WTC11 (cell line): Measurements from ENCODE around the gene OAS2. TPM values are rescaled to one million over a fixed set of nuclear protein-coding genes. Genes with fewer than 3 reads are reported as not detected.

Experiments
- ATAC-seq: fragments of 200-7000 bp; cut with Tn5 transposase; 2 replicates; pipeline ENCODE4 v1.10.0; 2021; ENCODE audit warnings: mild to moderate bottlenecking, moderate library complexity
- CTCF ChIA-PET: fragments of 300-600 bp; sonication (Branson Sonifier 250); formaldehyde crosslinking; loops from one replicate; lab custom pipeline; 2021; ENCODE audit warnings: antibody characterized with exemption; lab: Charles Lee
- POLR2A ChIA-PET: fragments of 350-600 bp; sonication (Branson Sonifier 250); formaldehyde crosslinking; loops from one replicate; lab custom pipeline; 2021; ENCODE audit warnings: antibody characterized with exemption; lab: Charles Lee
- DNase-seq: peaks from one replicate; pipeline ENCODE4 v3.0.0; 2021; ENCODE audit warnings: low spot score
- H3K27ac Mint-ChIP-seq: 2 replicates; pipeline ENCODE4 v1.8.0; 2021; ENCODE audit warnings: mixed read lengths
- H3K27me3 Mint-ChIP-seq: 2 replicates; pipeline ENCODE4 v1.8.0; 2021; ENCODE audit warnings: low read depth, mild to moderate bottlenecking, moderate library complexity, mixed read lengths
- H3K36me3 Mint-ChIP-seq: 2 replicates; pipeline ENCODE4 v1.8.0; 2021; ENCODE audit warnings: mixed read lengths
- H3K4me1 Mint-ChIP-seq: 2 replicates; pipeline ENCODE4 v1.8.0; 2022; ENCODE audit warnings: mixed read lengths
- H3K4me3 Mint-ChIP-seq: 2 replicates; pipeline ENCODE4 v1.8.0; 2021; ENCODE audit warnings: mild to moderate bottlenecking, moderate library complexity, mixed read lengths
- H3K9me3 Mint-ChIP-seq: 2 replicates; pipeline ENCODE4 v1.8.0; 2021; ENCODE audit warnings: mixed read lengths
- ARID4B ChIP-seq: sonication (generic); formaldehyde crosslinking; IDR thresholded peaks from 2 replicates; pipeline ENCODE4 v1.8.0; 2023; ENCODE audit warnings: missing genetic modification reagents, mild to moderate bottlenecking, borderline replicate concordance
- FOXJ3 ChIP-seq: sonication (generic); formaldehyde crosslinking; IDR thresholded peaks from 2 replicates; pipeline ENCODE4 v1.9.0; 2021; ENCODE audit warnings: missing genetic modification reagents, mild to moderate bottlenecking, borderline replicate concordance
- FOXK1 ChIP-seq: sonication (generic); formaldehyde crosslinking; IDR thresholded peaks from 2 replicates; pipeline ENCODE4 v1.8.0; 2022; ENCODE audit warnings: mild to moderate bottlenecking, moderate library complexity, missing genetic modification reagents
- FOXP4 ChIP-seq: sonication (generic); formaldehyde crosslinking; IDR thresholded peaks from 2 replicates; pipeline ENCODE4 v1.8.0; 2022; ENCODE audit warnings: mild to moderate bottlenecking, missing genetic modification reagents
- HMGA2 ChIP-seq: fragments of 250-450 bp; sonication (Bioruptor Pico); IDR thresholded peaks from 2 replicates; pipeline ENCODE4 v1.4.0; 2021; ENCODE audit warnings: mild to moderate bottlenecking, moderate library complexity
- NFATC4 ChIP-seq: fragments of 250-450 bp; sonication (Bioruptor Pico); IDR thresholded peaks from 2 replicates; pipeline ENCODE4 v1.9.0; 2021; ENCODE audit warnings: mild to moderate bottlenecking
- NFYB ChIP-seq: sonication (generic); formaldehyde crosslinking; conservative IDR thresholded peaks from 2 replicates; pipeline ENCODE4 v1.8.0; 2022; ENCODE audit warnings: low read depth, missing genetic modification reagents
- ZBTB43 ChIP-seq: sonication (generic); formaldehyde crosslinking; IDR thresholded peaks from 2 replicates; pipeline ENCODE4 v1.8.1; 2023; ENCODE audit warnings: mild to moderate bottlenecking, missing genetic modification reagents
- ZMAT4 ChIP-seq: fragments of 250-450 bp; sonication (Bioruptor Pico); IDR thresholded peaks from 2 replicates; pipeline ENCODE4 v1.9.0; 2021; ENCODE audit warnings: mild to moderate bottlenecking
- total RNA-seq: library from RNA; stranded (reverse); gene quantifications from 3 replicates; pipeline ENCODE4 v1.2.3, GENCODE V29; 2021
- TF ChIP-seq, protein P1 (sequence below): sonication (generic); formaldehyde crosslinking; conservative IDR thresholded peaks from 2 replicates; pipeline ENCODE4 v1.8.1; 2022; ENCODE audit warnings: mild to moderate bottlenecking, missing genetic modification reagents
- TF ChIP-seq, protein P2 (sequence below): sonication (generic); formaldehyde crosslinking; IDR thresholded peaks from 2 replicates; pipeline ENCODE4 v1.8.1; 2022; ENCODE audit warnings: missing genetic modification reagents, borderline replicate concordance
- TF ChIP-seq, protein P3 (sequence below): sonication (generic); formaldehyde crosslinking; IDR thresholded peaks from 2 replicates; pipeline ENCODE4 v1.8.0; 2022; ENCODE audit warnings: mild to moderate bottlenecking, missing genetic modification reagents
- TF ChIP-seq, protein P4 (sequence below): sonication (generic); formaldehyde crosslinking; conservative IDR thresholded peaks from 2 replicates; pipeline ENCODE4 v1.8.1; 2023; ENCODE audit warnings: mild to moderate bottlenecking, low read depth, missing genetic modification reagents, moderate library complexity

Gene OAS2
- total RNA-seq, 1 experiment from 2014 or later: 0.28 TPM

GRCh38 chr12:112969547-112970306 is 8.6 kb upstream of the OAS2 start (continued):
- TF ChIP-seq, protein P1, sequence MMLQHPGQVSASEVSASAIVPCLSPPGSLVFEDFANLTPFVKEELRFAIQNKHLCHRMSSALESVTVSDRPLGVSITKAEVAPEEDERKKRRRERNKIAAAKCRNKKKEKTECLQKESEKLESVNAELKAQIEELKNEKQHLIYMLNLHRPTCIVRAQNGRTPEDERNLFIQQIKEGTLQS (CRISPR knock-in tag): no peak
- TF ChIP-seq, protein P2, sequence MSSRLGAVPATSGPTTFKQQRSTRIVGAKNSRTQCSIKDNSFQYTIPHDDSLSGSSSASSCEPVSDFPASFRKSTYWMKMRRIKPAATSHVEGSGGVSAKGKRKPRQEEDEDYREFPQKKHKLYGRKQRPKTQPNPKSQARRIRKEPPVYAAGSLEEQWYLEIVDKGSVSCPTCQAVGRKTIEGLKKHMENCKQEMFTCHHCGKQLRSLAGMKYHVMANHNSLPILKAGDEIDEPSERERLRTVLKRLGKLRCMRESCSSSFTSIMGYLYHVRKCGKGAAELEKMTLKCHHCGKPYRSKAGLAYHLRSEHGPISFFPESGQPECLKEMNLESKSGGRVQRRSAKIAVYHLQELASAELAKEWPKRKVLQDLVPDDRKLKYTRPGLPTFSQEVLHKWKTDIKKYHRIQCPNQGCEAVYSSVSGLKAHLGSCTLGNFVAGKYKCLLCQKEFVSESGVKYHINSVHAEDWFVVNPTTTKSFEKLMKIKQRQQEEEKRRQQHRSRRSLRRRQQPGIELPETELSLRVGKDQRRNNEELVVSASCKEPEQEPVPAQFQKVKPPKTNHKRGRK (CRISPR knock-in tag): no peak
- no peak for TF ChIP-seq ZMAT4
- no peak for TF ChIP-seq ARID4B
- TF ChIP-seq FOXP4: no peak
- no peak for TF ChIP-seq FOXJ3 (CRISPR knock-in tag)

DNA sequence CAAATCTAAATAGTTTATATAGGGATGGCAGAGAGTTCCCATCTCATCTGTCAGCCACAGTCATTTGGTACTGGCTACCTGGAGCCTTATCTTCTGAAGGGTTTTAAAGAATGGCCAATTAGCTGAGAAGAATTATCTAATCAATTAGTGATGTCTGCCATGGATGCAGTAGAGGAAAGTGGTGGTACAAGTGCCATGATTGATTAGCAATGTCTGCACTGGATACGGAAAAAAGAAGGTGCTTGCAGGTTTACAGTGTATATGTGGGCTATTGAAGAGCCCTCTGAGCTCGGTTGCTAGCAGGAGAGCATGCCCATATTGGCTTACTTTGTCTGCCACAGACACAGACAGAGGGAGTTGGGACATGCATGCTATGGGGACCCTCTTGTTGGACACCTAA is 7.9 kb upstream of the OAS2 start:
- H3K4me3 Mint-ChIP-seq: no peak overlapping the region
- DNase-seq (no peak), ATAC-seq (no peak)
- POLR2A ChIA-PET: no interaction called here
- no peaks in the 10 kb centered on the region; the same call in 1 of the 2 replicates for H3K27me3 Mint-ChIP-seq
- TF ChIP-seq NFYB (CRISPR knock-in tag) (no peak), HMGA2 (CRISPR knock-in tag) (no peak), ZBTB43 (no peak), FOXK1 (CRISPR knock-in tag) (no peak), NFATC4 (CRISPR knock-in tag) (no peak)
- TF ChIP-seq, protein P3, sequence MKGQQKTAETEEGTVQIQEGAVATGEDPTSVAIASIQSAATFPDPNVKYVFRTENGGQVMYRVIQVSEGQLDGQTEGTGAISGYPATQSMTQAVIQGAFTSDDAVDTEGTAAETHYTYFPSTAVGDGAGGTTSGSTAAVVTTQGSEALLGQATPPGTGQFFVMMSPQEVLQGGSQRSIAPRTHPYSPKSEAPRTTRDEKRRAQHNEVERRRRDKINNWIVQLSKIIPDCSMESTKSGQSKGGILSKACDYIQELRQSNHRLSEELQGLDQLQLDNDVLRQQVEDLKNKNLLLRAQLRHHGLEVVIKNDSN (CRISPR knock-in tag): no peak
- TF ChIP-seq, protein P4, sequence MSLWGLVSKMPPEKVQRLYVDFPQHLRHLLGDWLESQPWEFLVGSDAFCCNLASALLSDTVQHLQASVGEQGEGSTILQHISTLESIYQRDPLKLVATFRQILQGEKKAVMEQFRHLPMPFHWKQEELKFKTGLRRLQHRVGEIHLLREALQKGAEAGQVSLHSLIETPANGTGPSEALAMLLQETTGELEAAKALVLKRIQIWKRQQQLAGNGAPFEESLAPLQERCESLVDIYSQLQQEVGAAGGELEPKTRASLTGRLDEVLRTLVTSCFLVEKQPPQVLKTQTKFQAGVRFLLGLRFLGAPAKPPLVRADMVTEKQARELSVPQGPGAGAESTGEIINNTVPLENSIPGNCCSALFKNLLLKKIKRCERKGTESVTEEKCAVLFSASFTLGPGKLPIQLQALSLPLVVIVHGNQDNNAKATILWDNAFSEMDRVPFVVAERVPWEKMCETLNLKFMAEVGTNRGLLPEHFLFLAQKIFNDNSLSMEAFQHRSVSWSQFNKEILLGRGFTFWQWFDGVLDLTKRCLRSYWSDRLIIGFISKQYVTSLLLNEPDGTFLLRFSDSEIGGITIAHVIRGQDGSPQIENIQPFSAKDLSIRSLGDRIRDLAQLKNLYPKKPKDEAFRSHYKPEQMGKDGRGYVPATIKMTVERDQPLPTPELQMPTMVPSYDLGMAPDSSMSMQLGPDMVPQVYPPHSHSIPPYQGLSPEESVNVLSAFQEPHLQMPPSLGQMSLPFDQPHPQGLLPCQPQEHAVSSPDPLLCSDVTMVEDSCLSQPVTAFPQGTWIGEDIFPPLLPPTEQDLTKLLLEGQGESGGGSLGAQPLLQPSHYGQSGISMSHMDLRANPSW (CRISPR knock-in tag): no peak
- no peaks in the 10 kb centered on the region for H3K36me3 Mint-ChIP-seq
- no peak overlapping the region for H3K27ac Mint-ChIP-seq
- CTCF ChIA-PET: interaction anchor here (1.6 kb wide), 1 partner anchor 23 kb away, joined by 5 read pairs; no protein-coding TSS in a partner anchor
- no peaks in the 10 kb centered on the region for H3K9me3 Mint-ChIP-seq
- H3K4me1 Mint-ChIP-seq: no peaks in the 10 kb centered on the region
